Pancreas (tissue), 10 donors: ENCODE measurements around the gene CYP27B1. TPM values are rescaled to one million over a fixed set of nuclear protein-coding genes. Genes with fewer than 3 reads are reported as not detected.

ENCODE experiments used
- ATAC-seq, 4 donors: fragments of 200-7000 bp; cut with Tn5 transposase; one replicate each; pipeline versions ENCODE4 v1.8.0 to v1.9.1; 2020; ENCODE audit warnings: mild to moderate bottlenecking in 4 of 4, moderate library complexity in 4 of 4
- DNase-seq, 6 donors: peaks; one replicate each; pipeline ENCODE4 v3.0.0-alpha.2; 2020
- FAIRE-seq: peaks from 2 replicates; lab custom pipeline; 2012; peaks lifted over from hg19 to GRCh38; lab: Jason Lieb, UNC
- H3K27ac ChIP-seq, 4 donors: fragments of 200-600 bp; sonication (generic); 1 replicate in 3 of 4; 2 replicates in 1 of 4; pipeline versions ENCODE4 v1.5.0 to v1.8.0; 2020
- H3K27me3 ChIP-seq, 4 donors: fragments of 200-600 bp; one replicate each; pipeline ENCODE4 v1.8.0; 2021
- H3K36me3 ChIP-seq, 3 donors: fragments of 200-600 bp; sonication (generic) in 1 of 3; one replicate each; pipeline versions ENCODE4 v1.5.0 to v1.8.0; 2020 to 2021
- H3K4me1 ChIP-seq, 3 donors: fragments of 200-600 bp; one replicate each; pipeline ENCODE4 v1.8.0; 2021
- H3K4me3 ChIP-seq, 4 donors: fragments of 200-600 bp; sonication (generic) in 2 of 4; one replicate each; pipeline versions ENCODE4 v1.5.0 to v1.8.0; 2020 to 2021
- H3K9me3 ChIP-seq, 4 donors: fragments of 200-600 bp; one replicate each; pipeline ENCODE4 v1.8.0; 2021
- WGBS, 2 donors: extraction: QIAGEN DNeasy Blood & Tissue Kit; methylation state at CpG; one replicate each; pipeline ENCODE4 v1.1.7; 2013; 5-methylcytosine and 5-hydroxymethylcytosine counted together
- intact Hi-C, 3 donors: fragments of 100-400 bp; cut with DNase I; formaldehyde crosslinking; loops; one replicate each; pipeline versions ENCODE4 v1.11.1 to v1.14.2; 2022
- polyA plus RNA-seq, 2 donors: library from polyadenylated mRNA; stranded (reverse); fragments of 200-250 nt; gene quantifications; one replicate each; pipeline ENCODE4 v1.2.3, GENCODE V29; 2013
- total RNA-seq, 6 donors: library from RNA; stranded (reverse); fragmentation: NEBNext Ultra II Directional in 4 of 6; extraction: Animal tissue kit (Norgen Biotek cat#: 25700) in 4 of 6; gene quantifications; one replicate each; pipeline versions ENCODE4 v1.2.1 to v1.2.4, GENCODE V29; 2021 to 2023
- TF ChIP-seq, protein P1 (sequence below), 4 donors: fragments of 200-600 bp; sonication (generic) in 3 of 4; IDR thresholded peaks; one replicate each; pipeline versions ENCODE4 v1.5.0 to v1.8.0; 2021; ENCODE audit warnings: antibody characterized with exemption in 4 of 4
- donor health status: healthy with polysubstance abuse.
- donor health status: DM: no; HTN: no; CAD: no; lungs with moderate emphysema.
- donor health status: DM: no; HTN: no; CAD: no.
- donor health status: control.
- donor health status: control.
- donor health status: Bipolar disorder and iron deficiency.
- donor health status: DM: yes; HTN: yes; CAD: no.
- donor health status: DM: no; HTN: no; CAD: no.
- donor health status: DM: no; HTN: no; CAD: no.
- donor health status: DM: yes; HTN: yes; CAD: no.

Gene CYP27B1
- total and polyA plus RNA-seq, 8 donors: 1.6 to 5.8 (median 3.5) TPM

DNA sequence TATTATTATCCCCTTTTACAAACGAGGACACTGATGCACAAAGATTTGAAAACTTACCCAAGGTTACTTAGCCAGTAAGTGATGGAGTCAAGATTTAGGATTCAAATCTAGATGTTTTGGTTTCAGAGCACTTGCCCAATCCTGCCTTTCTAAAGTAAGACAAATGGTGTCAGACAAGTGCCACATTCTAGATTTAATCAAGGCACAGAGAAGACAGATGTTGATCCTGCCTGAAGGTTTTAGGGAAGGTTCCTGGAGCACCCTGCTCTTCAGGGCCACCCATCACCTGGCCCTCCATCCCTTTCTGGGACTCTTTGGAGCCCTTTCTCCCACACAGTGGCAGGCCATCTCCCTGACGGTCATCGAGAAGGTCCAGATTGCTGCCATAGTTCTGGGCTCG is 9.1 kb downstream of the CYP27B1 start:
- FAIRE-seq: no peak
- WGBS, 2 donors: 92 to 93% methylated on average over 4 of the region's 4 CpGs

DNA sequence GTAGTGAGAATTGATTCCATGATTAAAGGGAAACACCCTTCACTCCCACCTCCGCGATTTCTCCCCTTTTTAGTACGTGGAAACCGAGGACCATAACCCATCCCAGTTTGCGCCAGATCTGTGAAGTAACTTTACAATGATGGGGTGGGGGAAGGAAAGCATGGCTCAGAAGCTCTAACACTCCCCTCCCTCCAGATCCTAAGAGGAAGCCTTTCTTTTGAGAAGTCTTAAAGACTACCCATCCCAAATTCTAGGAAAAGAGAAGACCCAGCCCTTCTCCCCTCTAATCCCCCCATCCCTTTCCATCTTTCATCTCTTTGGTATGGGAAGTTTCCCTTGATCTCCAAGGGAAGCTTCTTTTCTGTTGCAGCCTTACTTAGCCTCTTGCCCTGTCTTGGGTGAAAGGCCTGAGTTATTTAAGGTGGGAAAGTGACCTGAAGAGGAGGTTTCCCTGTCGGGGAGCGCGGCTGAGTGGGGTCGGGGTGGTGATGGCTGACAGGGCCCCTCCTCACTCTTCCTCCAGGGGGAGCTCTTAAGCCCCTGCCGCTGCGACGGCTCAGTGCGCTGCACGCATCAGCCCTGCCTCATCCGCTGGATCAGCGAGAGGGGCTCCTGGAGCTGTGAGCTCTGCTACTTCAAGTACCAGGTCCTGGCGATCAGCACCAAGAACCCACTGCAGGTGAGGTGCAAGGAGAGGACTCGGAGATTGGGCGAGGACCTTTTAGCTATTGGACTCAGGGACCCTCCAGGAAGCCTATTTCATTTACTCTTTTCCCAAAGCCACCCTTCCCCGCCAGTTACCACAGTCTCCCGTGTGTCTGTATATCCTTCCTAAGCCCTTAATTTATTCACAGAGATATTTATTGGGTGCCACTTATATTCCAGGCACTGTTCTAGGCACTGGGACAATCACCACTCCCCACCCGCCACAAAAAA is 10.2 kb downstream of the CYP27B1 start:
- Histone ChIP-seq H3K9me3 (no peaks in the 10 kb centered on the region), H3K4me3 (peak overlapping the region in 2 of 4 donors; percentile 70 to 75), H3K27me3 (no peaks in the 10 kb centered on the region), H3K27ac (peak overlapping the region in 2 of 4 donors; percentile 42 to 63), H3K36me3 (no peaks in the 10 kb centered on the region), H3K4me1 (peaks cover 0 to 14% (median 10%) of the 10 kb centered on the region in 3 donors)
- FAIRE-seq (no peak), DNase-seq (peak in 4 of 6 donors; percentile 38 to 76 (median 56)), ATAC-seq (no peak)
- TF ChIP-seq, protein P1, sequence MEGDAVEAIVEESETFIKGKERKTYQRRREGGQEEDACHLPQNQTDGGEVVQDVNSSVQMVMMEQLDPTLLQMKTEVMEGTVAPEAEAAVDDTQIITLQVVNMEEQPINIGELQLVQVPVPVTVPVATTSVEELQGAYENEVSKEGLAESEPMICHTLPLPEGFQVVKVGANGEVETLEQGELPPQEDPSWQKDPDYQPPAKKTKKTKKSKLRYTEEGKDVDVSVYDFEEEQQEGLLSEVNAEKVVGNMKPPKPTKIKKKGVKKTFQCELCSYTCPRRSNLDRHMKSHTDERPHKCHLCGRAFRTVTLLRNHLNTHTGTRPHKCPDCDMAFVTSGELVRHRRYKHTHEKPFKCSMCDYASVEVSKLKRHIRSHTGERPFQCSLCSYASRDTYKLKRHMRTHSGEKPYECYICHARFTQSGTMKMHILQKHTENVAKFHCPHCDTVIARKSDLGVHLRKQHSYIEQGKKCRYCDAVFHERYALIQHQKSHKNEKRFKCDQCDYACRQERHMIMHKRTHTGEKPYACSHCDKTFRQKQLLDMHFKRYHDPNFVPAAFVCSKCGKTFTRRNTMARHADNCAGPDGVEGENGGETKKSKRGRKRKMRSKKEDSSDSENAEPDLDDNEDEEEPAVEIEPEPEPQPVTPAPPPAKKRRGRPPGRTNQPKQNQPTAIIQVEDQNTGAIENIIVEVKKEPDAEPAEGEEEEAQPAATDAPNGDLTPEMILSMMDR (IDR thresholded peaks at IDR 0.05): peak; percentile 32 to 58 (median 48)
- intact Hi-C loops: no loop called here
- 30 to 38% methylated on average over 22 of the region's 22 CpGs for WGBS, 2 donors

More for the DNA sequence above, 9.1 kb downstream of the CYP27B1 start:
- Histone ChIP-seq H3K27ac (no peak overlapping the region), H3K4me3 (no peak overlapping the region), H3K4me1 (peaks cover 0 to 12% (median 8%) of the 10 kb centered on the region in 3 donors), H3K36me3 (no peaks in the 10 kb centered on the region), H3K9me3 (no peaks in the 10 kb centered on the region), H3K27me3 (no peaks in the 10 kb centered on the region)
- DNase-seq (no peak), ATAC-seq (no peak)
- intact Hi-C loops: no loop called here
- TF ChIP-seq, protein P1 (IDR thresholded peaks at IDR 0.05): no peak

DNA sequence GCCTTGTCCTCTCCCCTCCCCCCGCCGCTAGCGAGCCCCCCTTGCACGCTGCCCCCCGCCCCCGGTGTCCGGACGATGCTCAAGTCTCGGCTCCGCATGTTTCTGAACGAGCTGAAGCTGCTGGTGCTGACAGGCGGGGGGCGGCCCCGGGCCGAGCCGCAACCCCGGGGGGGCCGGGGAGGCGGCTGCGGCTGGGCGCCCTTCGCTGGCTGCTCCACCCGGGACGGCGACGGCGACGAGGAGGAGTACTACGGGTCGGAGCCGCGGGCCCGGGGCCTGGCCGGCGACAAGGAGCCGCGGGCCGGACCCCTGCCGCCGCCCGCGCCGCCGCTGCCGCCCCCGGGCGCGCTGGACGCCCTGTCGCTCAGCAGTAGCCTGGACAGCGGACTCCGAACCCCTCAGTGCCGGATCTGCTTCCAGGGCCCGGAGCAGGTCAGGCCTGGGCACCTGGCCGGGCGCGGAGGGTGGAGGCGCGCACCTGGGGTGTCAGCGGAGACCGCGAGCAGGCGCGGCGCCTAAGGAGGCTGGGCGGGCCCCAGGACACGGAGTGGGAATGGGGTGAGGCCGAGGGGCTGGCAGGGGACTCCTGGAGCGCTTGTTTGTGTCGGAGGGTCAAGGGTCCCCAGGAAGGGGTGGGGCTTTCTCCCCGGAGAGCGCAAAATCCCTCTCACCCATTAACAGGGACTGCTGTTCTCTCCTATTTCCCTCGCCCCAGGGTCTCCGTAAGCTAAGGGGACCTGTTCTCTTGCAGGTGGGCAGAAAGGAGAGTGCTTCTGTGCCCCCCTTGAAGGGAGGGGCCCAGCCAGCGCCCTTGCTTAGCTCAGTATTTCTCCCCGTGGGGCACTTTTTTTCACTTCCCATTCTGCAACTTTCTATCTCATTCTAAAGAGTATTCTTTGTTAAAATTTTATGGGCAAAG is 11.2 kb downstream of the CYP27B1 start:
- DNase-seq (peak; percentile 53 to 90 (median 66)), ATAC-seq (peak in 2 of 4 donors; percentile 3 to 10), FAIRE-seq (no peak)
- Histone ChIP-seq H3K36me3 (no peaks in the 10 kb centered on the region), H3K9me3 (no peaks in the 10 kb centered on the region), H3K27me3 (no peaks in the 10 kb centered on the region), H3K4me3 (peak overlapping the region; percentile 57 to 75 (median 64)), H3K27ac (peak overlapping the region; percentile 42 to 63 (median 50)), H3K4me1 (peaks cover 0 to 15% (median 14%) of the 10 kb centered on the region in 3 donors)
- TF ChIP-seq, protein P1 (IDR thresholded peaks at IDR 0.05): no peak
- intact Hi-C loops: no loop called here
- 1 to 2% methylated on average over 45 to 76 of the region's 76 CpGs for WGBS, 2 donors

DNA sequence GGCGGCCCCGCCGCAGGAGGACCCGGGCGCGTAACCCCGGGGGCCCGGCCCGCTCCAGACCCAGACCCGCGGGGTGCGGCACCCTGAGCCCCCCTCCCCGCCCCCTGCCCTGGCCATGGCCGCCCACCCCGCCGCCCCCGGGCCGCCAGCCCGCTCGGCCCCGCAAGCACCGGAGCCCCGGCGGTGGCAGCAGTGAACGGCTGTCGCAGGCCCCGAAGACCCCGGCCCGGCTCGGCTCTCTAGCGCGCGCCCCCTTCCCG is 11.8 kb downstream of the CYP27B1 start:
- no peaks in the 10 kb centered on the region for H3K27me3 ChIP-seq
- peak overlapping the region; percentile 35 to 63 (median 50) for H3K27ac ChIP-seq
- 0% methylated on average over 16 to 34 of the region's 34 CpGs for WGBS, 2 donors
- H3K36me3 ChIP-seq: peaks cover 0 to 5% (median 0%) of the 10 kb centered on the region in 3 donors
- peaks cover 0 to 15% (median 14%) of the 10 kb centered on the region in 3 donors for H3K4me1 ChIP-seq
- DNase-seq (no peak), FAIRE-seq (no peak), ATAC-seq (no peak)
- no peaks in the 10 kb centered on the region for H3K9me3 ChIP-seq
- intact Hi-C loops: no loop called here
- H3K4me3 ChIP-seq: peak overlapping the region; percentile 57 to 75 (median 64)
- TF ChIP-seq, protein P1 (IDR thresholded peaks at IDR 0.05): no peak
